ENCODE measurements around the gene INPP5D.

- TF ChIP-seq GATA3 (IDR thresholded peaks at IDR 0.05; ENCODE audit: low read depth, low read length) = no peak
- TF ChIP-seq GATA2 (IDR thresholded peaks at IDR 0.05; ENCODE audit: low read depth, low read length) = no peak
These were observed 59.7 kb downstream of the INPP5D start for GRCh38 chr2:233119806-233120205.

All from SH-SY5Y (cell line).